Measurements from ENCODE around the gene CFAP77. TPM values are rescaled to one million over a fixed set of nuclear protein-coding genes. Genes with fewer than 3 reads are reported as not detected.

CFAP77 gene
- total RNA-seq, 1 experiment from 2014 or later = not detected

DNA sequence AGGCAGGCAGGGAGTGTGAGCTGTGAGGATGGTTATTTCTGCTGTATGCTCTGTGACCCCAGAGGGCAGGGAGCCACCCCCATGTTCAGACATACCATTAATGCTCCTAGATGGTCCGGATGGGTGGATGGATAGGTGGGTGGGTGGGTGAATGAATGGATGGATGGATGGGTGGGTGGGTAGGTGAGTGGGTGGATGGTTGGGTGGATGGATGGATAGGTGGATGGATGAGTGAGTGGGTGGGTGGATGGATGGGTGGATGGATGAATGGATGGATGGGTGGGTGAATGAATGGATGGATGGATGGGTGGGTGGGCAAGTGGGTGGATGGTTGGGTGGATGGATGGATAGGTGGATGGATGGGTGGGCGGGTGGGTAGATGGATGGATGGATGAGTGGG lies 109.0 kb downstream of the CFAP77 start:
- H4K20me1 ChIP-seq (ENCODE audit: insufficient read depth, low read depth, low read length) = no peaks in the 10 kb centered on the region
- no peaks in the 10 kb centered on the region for H3K79me2 ChIP-seq (ENCODE audit: low read length)
- H3K9me3 ChIP-seq (ENCODE audit: low read length) = no peaks in the 10 kb centered on the region
- no peak for DNase-seq
- no peaks in the 10 kb centered on the region for H3K27me3 ChIP-seq (ENCODE audit: low read length)
- no peak overlapping the region for H3K4me3 ChIP-seq (ENCODE audit: low read length)
- H2AFZ ChIP-seq (ENCODE audit: low read length) = no peak overlapping the region
- H3K9me2 ChIP-seq (replicated peaks; ENCODE audit: insufficient read depth, low read length) = no peaks in the 10 kb centered on the region
- no peak overlapping the region for H3K4me2 ChIP-seq (ENCODE audit: low read depth, low read length, poor library complexity, severe bottlenecking)
- H3K36me3 ChIP-seq (ENCODE audit: insufficient read depth, low read length) = no peaks in the 10 kb centered on the region
- H3K9ac ChIP-seq (ENCODE audit: low read length) = no peak overlapping the region
- H3K4me1 ChIP-seq (ENCODE audit: low read length) = no peaks in the 10 kb centered on the region
- no peak overlapping the region for H3K27ac ChIP-seq (ENCODE audit: low read length)

DNA sequence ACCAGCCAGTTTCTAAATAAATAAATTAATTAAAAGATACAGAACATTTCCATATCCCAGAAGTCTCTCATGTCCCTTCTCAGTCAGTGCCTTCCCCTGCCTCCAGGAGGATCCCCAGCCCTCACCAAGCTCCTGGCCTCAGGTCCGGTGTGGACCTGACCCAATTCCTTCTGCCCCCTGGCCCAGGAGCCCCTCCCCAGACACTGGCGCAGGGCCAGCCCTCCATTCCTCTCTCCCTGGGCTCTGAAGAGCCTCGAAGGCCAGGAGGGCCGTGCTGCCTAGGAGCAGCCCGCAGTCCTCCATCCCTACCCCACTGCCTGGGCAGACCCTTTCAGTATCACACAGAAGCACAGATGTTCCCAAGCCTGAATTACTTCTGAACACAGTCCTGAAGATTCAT lies 110.6 kb downstream of the CFAP77 start:
- Histone ChIP-seq H3K9me3 (ENCODE audit: low read length) (no peaks in the 10 kb centered on the region), H3K9me2 (replicated peaks; ENCODE audit: insufficient read depth, low read length) (no peaks in the 10 kb centered on the region), H3K4me2 (ENCODE audit: low read depth, low read length, poor library complexity, severe bottlenecking) (no peak overlapping the region), H3K27ac (ENCODE audit: low read length) (no peak overlapping the region), H3K36me3 (ENCODE audit: insufficient read depth, low read length) (no peaks in the 10 kb centered on the region), H4K20me1 (ENCODE audit: insufficient read depth, low read depth, low read length) (no peaks in the 10 kb centered on the region), H3K4me1 (ENCODE audit: low read length) (no peaks in the 10 kb centered on the region), H3K79me2 (ENCODE audit: low read length) (no peaks in the 10 kb centered on the region), H3K27me3 (ENCODE audit: low read length) (no peaks in the 10 kb centered on the region), H2AFZ (ENCODE audit: low read length) (no peak overlapping the region), H3K4me3 (ENCODE audit: low read length) (no peak overlapping the region), H3K9ac (ENCODE audit: low read length) (no peak overlapping the region)
- DNase-seq = no peak

DNA sequence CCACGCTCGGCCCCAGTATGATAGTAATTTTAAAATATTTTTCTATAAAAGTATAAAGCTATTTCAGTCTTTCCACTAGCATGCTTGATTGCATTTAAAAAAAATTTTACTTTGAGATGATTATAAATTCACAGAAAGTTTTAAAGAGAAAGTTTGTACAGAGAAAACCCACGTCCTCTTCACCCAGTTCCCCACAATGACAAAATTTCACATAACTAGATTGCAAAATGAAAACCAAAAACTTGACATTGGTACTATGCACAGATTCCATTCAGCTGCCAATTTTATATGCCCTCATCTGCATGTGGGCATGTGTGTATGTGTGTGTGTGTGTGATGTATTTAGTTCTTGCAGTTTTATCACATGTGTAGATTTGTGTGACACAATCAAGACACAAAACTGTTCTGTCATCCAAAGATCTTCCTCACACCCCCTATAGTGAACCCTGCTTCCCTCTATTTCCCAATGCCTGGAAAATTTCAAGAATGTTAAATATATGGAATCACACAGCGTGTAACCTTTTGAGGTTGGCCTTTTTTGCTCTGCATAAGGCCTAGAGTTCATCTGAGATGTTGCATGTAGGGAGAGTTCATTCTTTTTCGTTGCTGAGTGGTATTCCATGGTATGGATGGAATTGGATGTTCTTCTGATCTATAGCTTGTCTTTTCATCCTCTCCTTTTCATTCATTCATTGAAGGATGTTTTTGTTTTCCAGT lies 115.5 kb downstream of the CFAP77 start:
- no peaks in the 10 kb centered on the region for H3K79me2 ChIP-seq (ENCODE audit: low read length)
- H3K36me3 ChIP-seq (ENCODE audit: insufficient read depth, low read length) = no peaks in the 10 kb centered on the region
- no peak overlapping the region for H3K4me3 ChIP-seq (ENCODE audit: low read length)
- H4K20me1 ChIP-seq (ENCODE audit: insufficient read depth, low read depth, low read length) = no peaks in the 10 kb centered on the region
- DNase-seq = no peak
- H3K9me3 ChIP-seq (ENCODE audit: low read length) = no peaks in the 10 kb centered on the region
- no peaks in the 10 kb centered on the region for H3K4me1 ChIP-seq (ENCODE audit: low read length)
- no peak overlapping the region for H3K9ac ChIP-seq (ENCODE audit: low read length)
- no peaks in the 10 kb centered on the region for H3K9me2 ChIP-seq (replicated peaks; ENCODE audit: insufficient read depth, low read length)
- H3K27me3 ChIP-seq (ENCODE audit: low read length) = no peaks in the 10 kb centered on the region
- no peak overlapping the region for H2AFZ ChIP-seq (ENCODE audit: low read length)
- H3K4me2 ChIP-seq (ENCODE audit: low read depth, low read length, poor library complexity, severe bottlenecking) = no peak overlapping the region
- no peak overlapping the region for H3K27ac ChIP-seq (ENCODE audit: low read length)

DNA sequence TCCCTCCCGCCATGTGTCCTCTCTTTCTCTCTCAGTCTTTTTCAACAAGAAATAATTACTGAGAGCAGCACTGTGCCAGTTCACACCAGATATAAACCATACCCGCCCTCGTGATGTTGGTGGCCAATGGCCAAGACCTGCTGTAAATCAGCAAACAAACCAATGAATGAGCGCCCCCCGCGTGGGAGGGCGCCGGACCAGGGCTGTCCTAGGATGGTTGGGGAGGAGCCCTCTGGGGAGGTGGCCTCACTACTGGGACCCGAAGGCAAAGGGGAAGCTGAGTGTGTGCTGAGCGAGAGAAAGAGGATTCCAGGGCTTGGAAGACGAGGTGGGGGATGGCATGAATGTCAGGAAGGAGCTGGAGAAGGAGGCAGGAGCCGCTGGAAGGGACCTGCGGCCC lies 121.2 kb downstream of the CFAP77 start:
- Histone ChIP-seq H4K20me1 (ENCODE audit: insufficient read depth, low read depth, low read length) (no peaks in the 10 kb centered on the region), H3K4me2 (ENCODE audit: low read depth, low read length, poor library complexity, severe bottlenecking) (no peak overlapping the region), H3K9me3 (ENCODE audit: low read length) (no peaks in the 10 kb centered on the region), H3K27ac (ENCODE audit: low read length) (no peak overlapping the region), H3K9me2 (replicated peaks; ENCODE audit: insufficient read depth, low read length) (no peaks in the 10 kb centered on the region), H3K4me3 (ENCODE audit: low read length) (no peak overlapping the region), H3K9ac (ENCODE audit: low read length) (no peak overlapping the region), H3K27me3 (ENCODE audit: low read length) (no peaks in the 10 kb centered on the region), H3K4me1 (ENCODE audit: low read length) (no peaks in the 10 kb centered on the region), H3K79me2 (ENCODE audit: low read length) (no peaks in the 10 kb centered on the region), H3K36me3 (ENCODE audit: insufficient read depth, low read length) (no peaks in the 10 kb centered on the region), H2AFZ (ENCODE audit: low read length) (no peak overlapping the region)
- no peak for DNase-seq

DNA sequence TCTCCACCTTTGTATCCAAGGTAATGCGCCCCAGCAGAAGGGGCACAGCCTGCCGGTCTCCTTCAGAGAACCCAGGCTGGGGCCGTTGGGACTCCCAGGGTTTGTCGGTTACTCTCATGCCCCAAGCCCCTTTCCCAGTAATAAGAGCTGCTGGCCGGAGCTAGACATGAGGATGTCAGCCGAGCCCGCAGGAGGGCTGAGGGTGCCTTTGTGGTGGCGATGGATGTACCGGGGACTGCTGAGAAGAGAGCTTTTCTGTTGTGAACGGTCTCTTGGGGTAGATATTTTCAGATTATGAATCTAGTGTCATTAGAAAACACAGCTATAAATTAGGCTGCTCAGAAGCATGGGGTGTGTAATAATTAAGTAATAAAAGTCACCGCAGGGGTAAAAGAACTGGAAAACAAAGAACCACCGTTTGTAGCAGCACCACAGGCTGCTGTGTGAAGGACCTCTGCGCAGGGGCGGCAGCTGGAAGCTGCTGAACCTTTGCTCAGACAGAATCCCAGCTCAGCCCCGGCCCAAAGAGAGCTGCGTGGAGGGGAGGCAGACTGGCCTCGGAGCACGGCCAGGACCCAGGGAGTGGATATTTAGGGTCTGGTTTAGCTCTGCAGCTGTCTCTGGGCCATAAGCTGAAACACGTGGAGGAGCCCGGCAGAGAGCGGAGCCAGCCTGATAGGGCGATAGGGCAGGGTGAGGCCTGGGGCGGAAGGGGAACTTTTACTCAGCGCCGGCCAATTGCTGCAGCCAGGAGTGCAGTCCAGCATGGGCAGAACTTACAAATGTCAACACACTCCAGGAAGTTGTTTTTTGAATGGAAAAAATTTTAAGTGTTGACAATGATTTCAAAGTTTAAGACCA lies 121.9 kb downstream of the CFAP77 start:
- no peak overlapping the region for H3K4me2 ChIP-seq (ENCODE audit: low read depth, low read length, poor library complexity, severe bottlenecking)
- no peak overlapping the region for H2AFZ ChIP-seq (ENCODE audit: low read length)
- H3K9me3 ChIP-seq (ENCODE audit: low read length) = no peaks in the 10 kb centered on the region
- H3K79me2 ChIP-seq (ENCODE audit: low read length) = no peaks in the 10 kb centered on the region
- no peaks in the 10 kb centered on the region for H3K9me2 ChIP-seq (replicated peaks; ENCODE audit: insufficient read depth, low read length)
- H3K27me3 ChIP-seq (ENCODE audit: low read length) = 0 out of 2 replicates have a peak, but pooled peaks cover 2% of the 10 kb centered on the region
- H3K9ac ChIP-seq (ENCODE audit: low read length) = no peak overlapping the region
- no peak overlapping the region for H3K4me3 ChIP-seq (ENCODE audit: low read length)
- no peaks in the 10 kb centered on the region for H4K20me1 ChIP-seq (ENCODE audit: insufficient read depth, low read depth, low read length)
- DNase-seq = no peak
- H3K36me3 ChIP-seq (ENCODE audit: insufficient read depth, low read length) = no peaks in the 10 kb centered on the region
- no peak overlapping the region for H3K27ac ChIP-seq (ENCODE audit: low read length)
- H3K4me1 ChIP-seq (ENCODE audit: low read length) = no peaks in the 10 kb centered on the region

DNA sequence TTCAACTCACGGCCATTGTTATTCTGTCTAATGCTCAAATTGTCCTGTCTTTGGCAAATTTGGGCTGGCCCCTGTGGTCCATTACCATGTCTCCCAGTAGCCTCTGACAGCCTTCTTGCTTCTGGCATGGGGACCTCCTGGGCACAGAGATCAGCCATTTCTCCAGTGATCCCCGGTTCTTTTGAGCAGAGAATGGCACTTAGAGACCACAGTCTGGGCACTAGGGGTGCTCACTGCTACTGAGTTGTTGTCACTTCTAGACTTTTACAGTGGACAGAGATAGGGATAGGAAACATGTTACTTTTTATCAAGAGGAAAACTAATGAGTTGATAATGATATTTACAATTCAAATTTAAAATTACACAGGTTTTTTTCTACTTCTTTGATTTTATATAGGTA lies 124.8 kb downstream of the CFAP77 start:
- Histone ChIP-seq H3K27me3 (ENCODE audit: low read length) (0 out of 2 replicates have a peak, but pooled peaks cover 2% of the 10 kb centered on the region), H3K4me2 (ENCODE audit: low read depth, low read length, poor library complexity, severe bottlenecking) (no peak overlapping the region), H3K9me2 (replicated peaks; ENCODE audit: insufficient read depth, low read length) (no peaks in the 10 kb centered on the region), H3K79me2 (ENCODE audit: low read length) (no peaks in the 10 kb centered on the region), H3K4me3 (ENCODE audit: low read length) (no peak overlapping the region), H3K9ac (ENCODE audit: low read length) (no peak overlapping the region), H3K9me3 (ENCODE audit: low read length) (no peaks in the 10 kb centered on the region), H3K4me1 (ENCODE audit: low read length) (no peaks in the 10 kb centered on the region), H4K20me1 (ENCODE audit: insufficient read depth, low read depth, low read length) (no peaks in the 10 kb centered on the region), H3K27ac (ENCODE audit: low read length) (no peak overlapping the region), H2AFZ (ENCODE audit: low read length) (no peak overlapping the region), H3K36me3 (ENCODE audit: insufficient read depth, low read length) (no peaks in the 10 kb centered on the region)
- DNase-seq = no peak

DNA sequence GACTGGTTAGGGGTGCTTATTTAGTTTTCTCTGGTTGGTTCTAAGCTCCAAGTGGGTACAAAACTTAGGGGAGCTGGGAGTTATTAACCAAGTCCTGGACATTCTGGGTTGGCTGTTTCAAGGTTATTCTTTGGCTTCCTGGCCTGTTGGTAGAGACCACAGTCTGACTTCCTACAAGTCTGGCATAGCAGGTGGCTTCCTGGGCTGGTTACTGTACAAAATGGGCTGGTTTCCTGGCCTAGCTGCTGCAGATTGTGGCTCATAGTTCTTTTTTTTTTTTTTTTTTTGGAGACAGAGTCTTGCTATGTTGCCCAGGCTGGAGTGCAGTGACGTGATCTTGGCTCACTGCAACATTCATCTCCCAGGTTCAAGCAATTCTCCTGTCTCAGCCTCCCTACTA lies 126.1 kb downstream of the CFAP77 start:
- Histone ChIP-seq H3K9ac (ENCODE audit: low read length) (no peak overlapping the region), H3K27ac (ENCODE audit: low read length) (no peak overlapping the region), H2AFZ (ENCODE audit: low read length) (no peak overlapping the region), H3K4me1 (ENCODE audit: low read length) (peaks cover 3% of the 10 kb centered on the region; the same call in 1 of the 2 replicates), H3K4me3 (ENCODE audit: low read length) (no peak overlapping the region), H3K79me2 (ENCODE audit: low read length) (no peaks in the 10 kb centered on the region), H3K36me3 (ENCODE audit: insufficient read depth, low read length) (no peaks in the 10 kb centered on the region), H3K9me2 (replicated peaks; ENCODE audit: insufficient read depth, low read length) (no peaks in the 10 kb centered on the region), H3K9me3 (ENCODE audit: low read length) (no peaks in the 10 kb centered on the region), H4K20me1 (ENCODE audit: insufficient read depth, low read depth, low read length) (no peaks in the 10 kb centered on the region), H3K4me2 (ENCODE audit: low read depth, low read length, poor library complexity, severe bottlenecking) (no peak overlapping the region), H3K27me3 (ENCODE audit: low read length) (0 out of 2 replicates have a peak, but pooled peaks cover 2% of the 10 kb centered on the region)
- no peak for DNase-seq

DNA sequence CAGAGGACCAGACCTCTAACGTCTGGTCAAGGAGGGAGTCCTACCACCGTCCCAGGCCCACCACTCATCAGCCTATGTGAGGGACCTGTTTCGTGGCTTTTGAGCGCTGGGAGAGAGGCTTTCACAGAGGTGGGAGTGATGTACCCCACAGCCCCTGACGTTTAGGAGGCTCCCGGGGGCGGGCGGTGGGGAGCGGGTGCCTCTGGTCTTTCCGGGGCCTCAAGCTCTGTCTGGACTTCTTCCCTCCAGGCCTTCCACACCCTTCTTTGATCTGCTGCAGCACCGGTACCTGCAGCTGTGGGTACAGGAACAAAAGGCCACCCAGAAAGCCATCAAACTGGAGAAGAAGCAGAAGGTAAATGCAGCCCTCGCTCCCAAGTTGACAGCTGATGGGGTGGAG lies 127.3 kb downstream of the CFAP77 start:
- Histone ChIP-seq H3K27ac (ENCODE audit: low read length) (no peak overlapping the region), H3K4me1 (ENCODE audit: low read length) (peaks cover 3% of the 10 kb centered on the region; the same call in 1 of the 2 replicates), H3K9me2 (replicated peaks; ENCODE audit: insufficient read depth, low read length) (no peaks in the 10 kb centered on the region), H2AFZ (ENCODE audit: low read length) (no peak overlapping the region), H3K9ac (ENCODE audit: low read length) (no peak overlapping the region), H3K27me3 (ENCODE audit: low read length) (0 out of 2 replicates have a peak, but pooled peaks cover 2% of the 10 kb centered on the region), H4K20me1 (ENCODE audit: insufficient read depth, low read depth, low read length) (no peaks in the 10 kb centered on the region), H3K79me2 (ENCODE audit: low read length) (no peaks in the 10 kb centered on the region), H3K4me3 (ENCODE audit: low read length) (no peak overlapping the region), H3K9me3 (ENCODE audit: low read length) (no peaks in the 10 kb centered on the region), H3K36me3 (ENCODE audit: insufficient read depth, low read length) (no peaks in the 10 kb centered on the region), H3K4me2 (ENCODE audit: low read depth, low read length, poor library complexity, severe bottlenecking) (no peak overlapping the region)
- DNase-seq = no peak

Measured in Karpas-422 (cell line).